Erythroblast (primary cell): ENCODE data around the gene PRXL2A.

Source experiments
- GATA1 ChIP-seq: IDR thresholded peaks from 2 replicates; pipeline ENCODE4 v1.6.1; 2011; ENCODE audit warnings: low read depth, mild to moderate bottlenecking, control low read depth, low read length, moderate library complexity
- POLR2A ChIP-seq: IDR thresholded peaks from 2 replicates; pipeline ENCODE4 v1.6.1; 2011; ENCODE audit warnings: mild to moderate bottlenecking, low read length

DNA sequence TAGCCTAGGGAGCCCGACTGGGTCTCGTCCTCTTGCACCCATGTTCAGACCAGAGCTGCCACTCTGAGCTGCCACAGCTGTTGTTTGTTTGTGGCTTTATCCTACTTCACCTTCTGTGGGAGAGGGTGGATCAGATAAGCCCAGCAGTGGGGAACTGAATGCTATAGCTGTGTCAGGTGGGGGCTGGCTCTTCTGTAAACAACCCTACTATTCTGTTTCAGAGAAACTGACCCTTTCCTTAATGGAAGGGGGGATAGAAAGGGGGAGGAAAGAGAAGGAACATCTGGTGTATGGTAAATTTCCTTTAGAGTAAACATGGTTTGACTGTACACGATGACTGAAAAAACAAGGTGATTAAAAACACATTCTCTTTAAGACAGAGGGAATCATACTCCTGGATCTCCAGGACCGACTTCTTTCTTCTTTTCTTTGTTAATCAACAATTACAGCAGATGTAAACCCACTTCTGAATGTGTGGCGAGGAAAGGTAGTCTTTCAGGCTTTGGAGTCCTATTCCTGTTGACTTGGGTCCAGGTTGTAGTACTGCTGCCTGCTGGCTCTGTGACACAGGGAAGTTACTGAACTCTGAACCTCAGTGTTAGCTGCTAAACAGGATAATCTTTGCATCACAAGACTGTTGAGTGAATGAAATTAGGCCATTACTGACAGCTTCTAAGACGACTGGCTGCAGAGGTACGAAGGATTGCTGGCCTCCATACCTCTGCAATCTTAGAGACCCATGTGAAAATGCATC lies 6.0 kb downstream of the PRXL2A start:
- TF ChIP-seq POLR2A (no peak), GATA1 (no peak)
